ENCODE data around the gene HEATR1. TPM values are rescaled to one million over a fixed set of nuclear protein-coding genes. Genes with fewer than 3 reads are reported as not detected.

The HEATR1 gene
- total RNA-seq, 1 experiment from 2014 or later: 68.3 TPM

DNA sequence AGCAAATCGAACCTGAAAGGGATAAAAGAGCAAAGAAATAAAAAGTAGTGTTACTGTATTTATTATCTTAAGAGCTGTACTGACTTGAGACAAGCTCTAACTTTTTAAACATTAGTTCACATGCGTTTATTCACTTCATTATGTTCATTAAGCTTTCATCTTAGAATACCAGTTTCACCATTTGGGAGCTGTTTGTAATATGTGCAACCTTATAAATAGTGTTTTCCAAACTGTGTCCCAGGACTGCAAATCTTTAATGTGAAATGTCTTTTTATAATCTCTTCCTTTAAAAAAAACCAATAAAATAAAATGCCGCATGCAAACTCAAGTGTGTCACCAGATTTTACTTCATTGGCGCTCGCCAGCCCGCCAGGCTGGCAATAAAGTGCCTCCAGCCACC is 52.2 kb downstream of the HEATR1 start:
- no peak overlapping the region for H3K27ac ChIP-seq (ENCODE audit: low read depth, low read length)

More for the DNA sequence above, 52.2 kb downstream of the HEATR1 start:
- POLR2A ChIA-PET: interaction anchor here (0.8 kb wide), 1 partner anchor 9 kb away, joined by 3 read pairs; no protein-coding TSS in a partner anchor
- ATAC-seq (no peak), DNase-seq (ENCODE audit: low read depth, low spot score) (no peak)
- Histone ChIP-seq H3K9me3 (ENCODE audit: control insufficient read depth in 1 of 2, insufficient read depth in 1 of 2, low read depth in 1 of 2, low read length in 2 of 2) (no peaks in the 10 kb centered on the region), H3K4me3 (replicated peaks in 1 of 2; ENCODE audit: low read depth in 1 of 2, low read length in 2 of 2) (no peak overlapping the region), H3K9me2 (ENCODE audit: insufficient read depth) (no peaks in the 10 kb centered on the region), H3K27me3 (ENCODE audit: insufficient read depth, low read length) (no peaks in the 10 kb centered on the region), H3K4me2 (ENCODE audit: low read length) (no peak overlapping the region), H3K9ac (ENCODE audit: low read length) (no peak overlapping the region), H3K4me1 (ENCODE audit: control insufficient read depth in 1 of 2, insufficient read depth in 2 of 2, low read length in 2 of 2) (no peaks in the 10 kb centered on the region), H4K20me1 (ENCODE audit: insufficient read depth) (no peaks in the 10 kb centered on the region), H3K36me3 (ENCODE audit: control insufficient read depth in 1 of 2, insufficient read depth in 2 of 2, low read length in 2 of 2) (peaks cover 53 to 83% of the 10 kb centered on the region in 2 experiments), H2AFZ (ENCODE audit: low read depth, low read length, poor library complexity, severe bottlenecking) (no peak overlapping the region), H3K79me2 (ENCODE audit: insufficient read depth, low read length) (no peaks in the 10 kb centered on the region)
- intact Hi-C loops (cut with micrococcal nuclease): no loop called here
- RAD21 ChIA-PET (ENCODE audit: low non-redundant PET in 1 of 2, low total read pairs in 2 of 2, uncharacterized antibody in 2 of 2, unreplicated experiment in 2 of 2): no interaction called here
- no TSS peak for BruUV-seq (replicated peaks)
- CTCF ChIA-PET: no interaction called here
- no peak for TF ChIP-seq YY1 (IDR thresholded peaks at IDR 0.05; ENCODE audit: extremely low read depth, insufficient replicate concordance, low read depth, low read length)
- no peak for TF ChIP-seq TCF7L2 (IDR thresholded peaks at IDR 0.05; ENCODE audit: borderline replicate concordance, extremely low read depth, insufficient read depth, insufficient read length)
- TF ChIP-seq POLR2AphosphoS5 (IDR thresholded peaks at IDR 0.05; ENCODE audit: low read depth, low read length): no peak
- TF ChIP-seq MAX (IDR thresholded peaks at IDR 0.05): no peak
- TF ChIP-seq JUND (IDR thresholded peaks at IDR 0.05): no peak
- no peak for TF ChIP-seq EGR1 (IDR thresholded peaks at IDR 0.05; ENCODE audit: low read depth)
- TF ChIP-seq SIN3A (IDR thresholded peaks at IDR 0.05; ENCODE audit: low read depth): no peak
- TF ChIP-seq FOSL1 (IDR thresholded peaks at IDR 0.05; ENCODE audit: low read depth): no peak
- TF ChIP-seq ZNF274 (IDR thresholded peaks at IDR 0.05; ENCODE audit: low read depth, low read length): no peak
- no peak for TF ChIP-seq SRF (IDR thresholded peaks at IDR 0.05; ENCODE audit: low read depth)
- TF ChIP-seq CBX3 (IDR thresholded peaks at IDR 0.05; ENCODE audit: low read depth): no peak
- TF ChIP-seq EZH2phosphoT487 (IDR thresholded peaks at IDR 0.05; ENCODE audit: borderline replicate concordance): no peak
- no peak for TF ChIP-seq RAD21 (IDR thresholded peaks at IDR 0.05; ENCODE audit: low read depth)
- TF ChIP-seq, protein P1, sequence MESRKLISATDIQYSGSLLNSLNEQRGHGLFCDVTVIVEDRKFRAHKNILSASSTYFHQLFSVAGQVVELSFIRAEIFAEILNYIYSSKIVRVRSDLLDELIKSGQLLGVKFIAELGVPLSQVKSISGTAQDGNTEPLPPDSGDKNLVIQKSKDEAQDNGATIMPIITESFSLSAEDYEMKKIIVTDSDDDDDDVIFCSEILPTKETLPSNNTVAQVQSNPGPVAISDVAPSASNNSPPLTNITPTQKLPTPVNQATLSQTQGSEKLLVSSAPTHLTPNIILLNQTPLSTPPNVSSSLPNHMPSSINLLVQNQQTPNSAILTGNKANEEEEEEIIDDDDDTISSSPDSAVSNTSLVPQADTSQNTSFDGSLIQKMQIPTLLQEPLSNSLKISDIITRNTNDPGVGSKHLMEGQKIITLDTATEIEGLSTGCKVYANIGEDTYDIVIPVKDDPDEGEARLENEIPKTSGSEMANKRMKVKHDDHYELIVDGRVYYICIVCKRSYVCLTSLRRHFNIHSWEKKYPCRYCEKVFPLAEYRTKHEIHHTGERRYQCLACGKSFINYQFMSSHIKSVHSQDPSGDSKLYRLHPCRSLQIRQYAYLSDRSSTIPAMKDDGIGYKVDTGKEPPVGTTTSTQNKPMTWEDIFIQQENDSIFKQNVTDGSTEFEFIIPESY (IDR thresholded peaks at IDR 0.05; ENCODE audit: extremely low read depth, insufficient replicate concordance, low read length): no peak
- TF ChIP-seq, protein P2, sequence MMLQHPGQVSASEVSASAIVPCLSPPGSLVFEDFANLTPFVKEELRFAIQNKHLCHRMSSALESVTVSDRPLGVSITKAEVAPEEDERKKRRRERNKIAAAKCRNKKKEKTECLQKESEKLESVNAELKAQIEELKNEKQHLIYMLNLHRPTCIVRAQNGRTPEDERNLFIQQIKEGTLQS (IDR thresholded peaks at IDR 0.05): no peak

All from HCT116 (cell line).